GM12874 (cell line): ENCODE measurements around the gene RAB15.

Experiments
- CTCF ChIP-seq: IDR thresholded peaks from 2 replicates; pipeline ENCODE4 v1.5.1; 2011; ENCODE audit warnings: low read depth, mild to moderate bottlenecking, control low read depth, low read length, moderate library complexity; ENCODE audit not compliant: insufficient read depth

RAB15 gene

GRCh38 chr14:64934338-64934929 lies 37.7 kb downstream of the RAB15 start:
- TF ChIP-seq CTCF: no peak

GRCh38 chr14:64932231-64932630 lies 39.9 kb downstream of the RAB15 start:
- no peak for TF ChIP-seq CTCF

GRCh38 chr14:64931123-64931522 lies 41.0 kb downstream of the RAB15 start:
- no peak for TF ChIP-seq CTCF

- TF ChIP-seq CTCF: no peak
These were observed 41.9 kb downstream of the RAB15 start for GRCh38 chr14:64930085-64930843.

GRCh38 chr14:64929014-64929359 lies 43.1 kb downstream of the RAB15 start:
- no peak for TF ChIP-seq CTCF

- no peak for TF ChIP-seq CTCF
These were observed 43.7 kb downstream of the RAB15 start for GRCh38 chr14:64928239-64929013.

GRCh38 chr14:64927031-64927430 lies 45.1 kb downstream of the RAB15 start:
- TF ChIP-seq CTCF: no peak
